SK-N-MC (cell line): ENCODE data around the gene BMPR2.

Experiments used
- EZH2 ChIP-seq: fragments of 200-600 bp; sonication (generic); IDR thresholded peaks from one replicate; pipeline ENCODE4 v1.6.1; 2017; ENCODE audit warnings: antibody characterized with exemption
- FOXP2 ChIP-seq: optimal IDR thresholded peaks from 2 replicates; pipeline ENCODE3; 2011; ENCODE audit warnings: mild to moderate bottlenecking, moderate library complexity; ENCODE audit not compliant: insufficient read depth; ENCODE audit errors: extremely low read length, control extremely low read depth
- POLR2AphosphoS5 ChIP-seq: IDR thresholded peaks from 2 replicates; pipeline ENCODE4 v1.6.1; 2012; ENCODE audit warnings: mild to moderate bottlenecking, low read depth, low read length, borderline replicate concordance

DNA sequence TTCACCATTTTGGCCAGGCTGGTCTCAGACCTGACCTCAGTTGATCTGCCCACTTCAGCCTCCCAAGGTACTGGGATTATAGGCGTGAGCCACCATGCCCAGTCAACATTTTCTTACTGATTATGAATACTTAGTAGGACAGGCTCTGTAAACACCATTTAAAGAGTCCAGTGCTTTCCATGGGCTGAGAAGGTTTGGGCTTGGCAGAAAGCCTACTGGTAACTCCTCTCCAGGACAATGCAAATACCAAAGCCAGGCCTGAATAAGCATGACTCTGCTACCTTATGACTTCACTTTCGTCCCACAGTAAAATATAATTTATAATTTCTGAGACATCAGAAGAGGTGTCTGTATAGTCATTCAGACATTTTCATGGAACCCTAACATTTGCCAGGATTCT is 198.4 kb downstream of the BMPR2 start:
- TF ChIP-seq EZH2 (no peak), FOXP2 (no peak), POLR2AphosphoS5 (no peak)
